HepG2 (cell line): ENCODE data around the gene CDCP2. TPM values are rescaled to one million over a fixed set of nuclear protein-coding genes. Genes with fewer than 3 reads are reported as not detected.

Experiments used
- ATAC-seq: fragments of 200-7000 bp; cut with Tn5 transposase; 3 replicates; pipeline ENCODE4 v1.9.1; 2020; ENCODE audit warnings: mild to moderate bottlenecking, moderate library complexity
- BruUV-seq: library from RNA; stranded (reverse); fragments of 400-500 nt; replicated peaks from 2 replicates; lab custom pipeline; 2021; lab: Mats Ljungman, UMichigan
- CTCF ChIA-PET: fragments of 300-600 bp; formaldehyde crosslinking; extraction: SDS; loops from one replicate; lab custom pipeline; 2021; ENCODE audit warnings: low total read pairs, inconsistent platforms, low intra/inter-chr PET ratio; lab: Yijun Ruan, JAX
- POLR2A ChIA-PET: fragments of 350-600 bp; sonication (Branson Sonifier 250); formaldehyde crosslinking; loops from one replicate; lab custom pipeline; 2020; ENCODE audit warnings: antibody characterized with exemption, inconsistent platforms; lab: Yijun Ruan, JAX
- DNase-seq: peaks from one replicate; pipeline ENCODE4 v3.0.0-alpha.2; 2015; ENCODE audit warnings: low spot score
- FAIRE-seq: peaks from 3 replicates; lab custom pipeline; 2011; peaks lifted over from hg19 to GRCh38; lab: Jason Lieb, UNC
- H2AFZ ChIP-seq: one replicate; pipeline ENCODE4 v1.6.1; 2011; ENCODE audit warnings: low read length, inconsistent platforms
- H3K27ac ChIP-seq: fragments of 300-600 bp; 3 replicates; pipeline ENCODE4 v1.8.0; 2011; ENCODE audit warnings: mixed run types, mild to moderate bottlenecking, mixed read lengths, low read length, inconsistent platforms; ENCODE audit not compliant: insufficient read depth; ENCODE audit errors: extremely low read length
- H3K27me3 ChIP-seq, 2 experiments: fragments of 200-600 bp in 1 of 2; 2 replicates in 1 of 2; 3 replicates in 1 of 2; pipeline versions ENCODE4 v1.6.0 to v1.8.0; 2011; ENCODE audit warnings: low read length in 2 of 2, mild to moderate bottlenecking in 2 of 2, moderate library complexity in 2 of 2, inconsistent platforms in 1 of 2; ENCODE audit not compliant: insufficient read depth in 2 of 2, control insufficient read depth in 1 of 2
- H3K36me3 ChIP-seq, 2 experiments: fragments of 200-600 bp in 1 of 2; replicated peaks in 1 of 2; 2 replicates in 1 of 2; 3 replicates in 1 of 2; pipeline versions ENCODE4 v1.5.1 to v1.8.0; 2011; ENCODE audit warnings: low read length in 2 of 2, inconsistent platforms in 1 of 2; ENCODE audit not compliant: insufficient read depth in 2 of 2, control insufficient read depth in 1 of 2
- H3K4me1 ChIP-seq: 2 replicates; pipeline ENCODE4 v1.5.1; 2012; ENCODE audit warnings: low read length, inconsistent platforms; ENCODE audit not compliant: insufficient read depth
- H3K4me2 ChIP-seq: 2 replicates; pipeline ENCODE4 v1.6.0; 2011; ENCODE audit warnings: low read depth, low read length, inconsistent platforms
- H3K4me3 ChIP-seq, 3 experiments: fragments of 200-600 bp in 1 of 3; sonication (generic), shearing (Covaris generic) in 1 of 3; replicated peaks in 1 of 3; 2 replicates each; pipeline ENCODE4 v1.5.1; 2011 to 2016; ENCODE audit warnings: low read length in 3 of 3, inconsistent platforms in 2 of 3, low read depth in 2 of 3, mild to moderate bottlenecking in 2 of 3, control low read depth in 1 of 3, mixed read lengths in 1 of 3; ENCODE audit not compliant: insufficient read depth in 1 of 3
- H3K79me2 ChIP-seq: one replicate; pipeline ENCODE4 v1.6.1; 2011; ENCODE audit warnings: low read length, inconsistent platforms; ENCODE audit not compliant: insufficient read depth
- H3K9ac ChIP-seq: 2 replicates; pipeline ENCODE4 v1.6.0; 2011; ENCODE audit warnings: mild to moderate bottlenecking, low read depth, low read length, inconsistent platforms; ENCODE audit not compliant: insufficient read depth
- H3K9me3 ChIP-seq: 2 replicates; pipeline ENCODE4 v1.5.1; 2012; ENCODE audit warnings: mild to moderate bottlenecking, low read length
- H4K20me1 ChIP-seq: 2 replicates; pipeline ENCODE4 v1.6.0; 2011; ENCODE audit warnings: inconsistent platforms, mild to moderate bottlenecking, low read length, moderate library complexity; ENCODE audit not compliant: insufficient read depth
- GATAD1 ChIP-seq: IDR thresholded peaks from 2 replicates; pipeline ENCODE4 v1.6.1; 2016; ENCODE audit warnings: missing genetic modification reagents, missing compliant biosample characterization
- JUNB ChIP-seq: sonication (generic); formaldehyde crosslinking; IDR thresholded peaks from 2 replicates; pipeline ENCODE4 v1.8.0; 2022; ENCODE audit warnings: missing genetic modification reagents, mild to moderate bottlenecking, borderline replicate concordance
- MAFF ChIP-seq: IDR thresholded peaks from 2 replicates; pipeline ENCODE4 v1.6.1; 2011; ENCODE audit warnings: low read depth, low read length, improper control_type of control experiment
- MYC ChIP-seq: sonication (generic); formaldehyde crosslinking; IDR thresholded peaks from 2 replicates; pipeline ENCODE4 v1.9.0; 2021; ENCODE audit warnings: missing genetic modification reagents, borderline replicate concordance
- NFIB ChIP-seq: sonication (generic); formaldehyde crosslinking; IDR thresholded peaks from 2 replicates; pipeline ENCODE4 v1.9.0; 2021; ENCODE audit warnings: missing genetic modification reagents, mild to moderate bottlenecking, borderline replicate concordance
- RNF219 ChIP-seq: sonication (generic); formaldehyde crosslinking; IDR thresholded peaks from 2 replicates; pipeline ENCODE4 v1.5.0; 2020; ENCODE audit warnings: mild to moderate bottlenecking, missing genetic modification reagents
- TFDP2 ChIP-seq: sonication (generic); formaldehyde crosslinking; IDR thresholded peaks from 2 replicates; pipeline ENCODE4 v1.4.0; 2020; ENCODE audit warnings: missing genetic modification reagents
- ZNF33A ChIP-seq: sonication (generic); formaldehyde crosslinking; IDR thresholded peaks from 2 replicates; pipeline ENCODE4 v1.5.1; 2020; ENCODE audit warnings: missing genetic modification reagents, mild to moderate bottlenecking, moderate library complexity, borderline replicate concordance
- ZNF549 ChIP-seq: sonication (generic); formaldehyde crosslinking; IDR thresholded peaks from 2 replicates; pipeline ENCODE4 v1.5.0; 2020; ENCODE audit warnings: missing genetic modification reagents
- WGBS: methylation state at CpG from one replicate; pipeline ENCODE4 v1.1.6; 2017; ENCODE audit warnings: low lambda C conversion rate; 5-methylcytosine and 5-hydroxymethylcytosine counted together
- in situ Hi-C: cut with HindIII; loops from 2 replicates; pipeline ENCODE4 v1.10.0; 2017; ENCODE audit warnings: low pct_unique_long_range_greater_than_20kb; ENCODE audit not compliant: extremely low pct_ligation_motif_present
- intact Hi-C: fragments of 100-400 bp; cut with micrococcal nuclease; formaldehyde crosslinking; loops from one replicate; pipeline ENCODE4 v1.10.0; 2022; ENCODE audit not compliant: unreplicated experiment
- polyA plus RNA-seq, 8 experiments: library from polyadenylated mRNA; depleted of rRNA in 3 of 8; stranded (reverse) in 7 of 8; unstranded in 1 of 8; fragments of >200 nt; fragmentation: Illumina TruSeq in 4 of 8; extraction: Trizol in 4 of 8; gene quantifications; 2 replicates each; pipeline versions ENCODE4 v1.2.1 to v1.2.3, GENCODE V29; 2011 to 2016; ENCODE audit warnings: low read depth in 4 of 8, missing spikeins in 1 of 8, mixed read lengths in 1 of 8; ENCODE audit not compliant: insufficient read depth in 1 of 8
- total RNA-seq, 5 experiments: library from RNA; depleted of rRNA; stranded (reverse); fragments of >200 nt; fragmentation: Illumina TruSeq; extraction: Trizol; gene quantifications; 2 replicates each; pipeline ENCODE4 v1.2.3, GENCODE V29; 2016; ENCODE audit warnings: low read depth in 1 of 5
- TF ChIP-seq, protein P1 (sequence below): sonication (generic); formaldehyde crosslinking; IDR thresholded peaks from 2 replicates; pipeline ENCODE4 v1.4.0; 2020; ENCODE audit warnings: missing genetic modification reagents, borderline replicate concordance
- TF ChIP-seq, protein P2 (sequence below): sonication (generic); formaldehyde crosslinking; IDR thresholded peaks from 2 replicates; pipeline ENCODE4 v1.5.1; 2020; ENCODE audit warnings: mild to moderate bottlenecking, missing genetic modification reagents
- TF ChIP-seq, protein P3 (sequence below): sonication (generic); formaldehyde crosslinking; IDR thresholded peaks from 2 replicates; pipeline ENCODE4 v1.9.0; 2022; ENCODE audit warnings: low read depth, missing genetic modification reagents

CDCP2 gene
- total and polyA plus RNA-seq, 2 of the 13 experiments (the other 11 are each of a cell fraction or from before 2014, with no cell fraction given), result not detected

DNA sequence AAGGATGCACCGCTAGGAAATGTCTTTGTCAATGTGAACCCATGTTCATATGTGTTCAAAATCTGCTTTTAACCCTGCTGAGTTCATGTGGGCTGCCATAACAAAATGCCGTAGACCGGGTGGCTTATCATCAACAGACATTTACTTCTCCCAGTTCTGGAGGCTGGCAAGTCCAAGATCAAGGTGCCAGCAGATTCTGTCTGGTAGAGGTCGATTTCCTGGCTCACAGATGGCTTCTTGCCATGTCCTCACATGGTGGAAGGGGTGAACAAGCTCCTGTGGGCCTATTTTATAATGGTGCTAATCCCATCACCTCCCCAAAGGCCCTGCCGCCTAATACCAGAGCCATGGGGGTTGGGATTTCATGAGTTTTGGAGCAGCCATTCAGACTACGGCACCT is 4.6 kb upstream of the CDCP2 start:
- DNase-seq, result no peak
- Histone ChIP-seq H3K27ac (no peak overlapping the region), H3K9me3 (no peaks in the 10 kb centered on the region), H4K20me1 (no peaks in the 10 kb centered on the region), H3K4me2 (no peak overlapping the region), H3K27me3 (no peaks in the 10 kb centered on the region; a peak in 2 of 5 replicates), H3K4me3 (no peak overlapping the region), H2AFZ (no peak overlapping the region), H3K9ac (no peak overlapping the region), H3K4me1 (peaks cover 30% of the 10 kb centered on the region), H3K79me2 (no peaks in the 10 kb centered on the region), H3K36me3 (no peaks in the 10 kb centered on the region)
- POLR2A ChIA-PET, result no interaction called here
- intact Hi-C loops, result no loop called here
- no peak for ATAC-seq
- BruUV-seq, result no TSS peak
- FAIRE-seq, result no peak
- WGBS, result 35% methylated on average over 4 of the region's 6 CpGs
- in situ Hi-C loops, result no loop called here
- CTCF ChIA-PET, result no interaction called here
- TF ChIP-seq TFDP2 (CRISPR knock-in tag), result no peak
- TF ChIP-seq ZNF549 (CRISPR knock-in tag), result no peak
- TF ChIP-seq JUNB, result no peak
- no peak for TF ChIP-seq MAFF
- TF ChIP-seq MYC, result no peak
- TF ChIP-seq RNF219, result no peak
- TF ChIP-seq, protein P1, sequence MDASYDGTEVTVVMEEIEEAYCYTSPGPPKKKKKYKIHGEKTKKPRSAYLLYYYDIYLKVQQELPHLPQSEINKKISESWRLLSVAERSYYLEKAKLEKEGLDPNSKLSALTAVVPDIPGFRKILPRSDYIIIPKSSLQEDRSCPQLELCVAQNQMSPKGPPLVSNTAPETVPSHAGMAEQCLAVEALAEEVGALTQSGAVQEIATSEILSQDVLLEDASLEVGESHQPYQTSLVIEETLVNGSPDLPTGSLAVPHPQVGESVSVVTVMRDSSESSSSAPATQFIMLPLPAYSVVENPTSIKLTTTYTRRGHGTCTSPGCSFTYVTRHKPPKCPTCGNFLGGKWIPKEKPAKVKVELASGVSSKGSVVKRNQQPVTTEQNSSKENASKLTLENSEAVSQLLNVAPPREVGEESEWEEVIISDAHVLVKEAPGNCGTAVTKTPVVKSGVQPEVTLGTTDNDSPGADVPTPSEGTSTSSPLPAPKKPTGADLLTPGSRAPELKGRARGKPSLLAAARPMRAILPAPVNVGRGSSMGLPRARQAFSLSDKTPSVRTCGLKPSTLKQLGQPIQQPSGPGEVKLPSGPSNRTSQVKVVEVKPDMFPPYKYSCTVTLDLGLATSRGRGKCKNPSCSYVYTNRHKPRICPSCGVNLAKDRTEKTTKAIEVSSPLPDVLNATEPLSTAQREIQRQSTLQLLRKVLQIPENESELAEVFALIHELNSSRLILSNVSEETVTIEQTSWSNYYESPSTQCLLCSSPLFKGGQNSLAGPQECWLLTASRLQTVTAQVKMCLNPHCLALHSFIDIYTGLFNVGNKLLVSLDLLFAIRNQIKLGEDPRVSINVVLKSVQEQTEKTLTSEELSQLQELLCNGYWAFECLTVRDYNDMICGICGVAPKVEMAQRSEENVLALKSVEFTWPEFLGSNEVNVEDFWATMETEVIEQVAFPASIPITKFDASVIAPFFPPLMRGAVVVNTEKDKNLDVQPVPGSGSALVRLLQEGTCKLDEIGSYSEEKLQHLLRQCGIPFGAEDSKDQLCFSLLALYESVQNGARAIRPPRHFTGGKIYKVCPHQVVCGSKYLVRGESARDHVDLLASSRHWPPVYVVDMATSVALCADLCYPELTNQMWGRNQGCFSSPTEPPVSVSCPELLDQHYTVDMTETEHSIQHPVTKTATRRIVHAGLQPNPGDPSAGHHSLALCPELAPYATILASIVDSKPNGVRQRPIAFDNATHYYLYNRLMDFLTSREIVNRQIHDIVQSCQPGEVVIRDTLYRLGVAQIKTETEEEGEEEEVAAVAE (CRISPR knock-in tag), result no peak
- TF ChIP-seq ZNF33A (CRISPR knock-in tag), result no peak
- TF ChIP-seq NFIB, result no peak
- TF ChIP-seq, protein P2, sequence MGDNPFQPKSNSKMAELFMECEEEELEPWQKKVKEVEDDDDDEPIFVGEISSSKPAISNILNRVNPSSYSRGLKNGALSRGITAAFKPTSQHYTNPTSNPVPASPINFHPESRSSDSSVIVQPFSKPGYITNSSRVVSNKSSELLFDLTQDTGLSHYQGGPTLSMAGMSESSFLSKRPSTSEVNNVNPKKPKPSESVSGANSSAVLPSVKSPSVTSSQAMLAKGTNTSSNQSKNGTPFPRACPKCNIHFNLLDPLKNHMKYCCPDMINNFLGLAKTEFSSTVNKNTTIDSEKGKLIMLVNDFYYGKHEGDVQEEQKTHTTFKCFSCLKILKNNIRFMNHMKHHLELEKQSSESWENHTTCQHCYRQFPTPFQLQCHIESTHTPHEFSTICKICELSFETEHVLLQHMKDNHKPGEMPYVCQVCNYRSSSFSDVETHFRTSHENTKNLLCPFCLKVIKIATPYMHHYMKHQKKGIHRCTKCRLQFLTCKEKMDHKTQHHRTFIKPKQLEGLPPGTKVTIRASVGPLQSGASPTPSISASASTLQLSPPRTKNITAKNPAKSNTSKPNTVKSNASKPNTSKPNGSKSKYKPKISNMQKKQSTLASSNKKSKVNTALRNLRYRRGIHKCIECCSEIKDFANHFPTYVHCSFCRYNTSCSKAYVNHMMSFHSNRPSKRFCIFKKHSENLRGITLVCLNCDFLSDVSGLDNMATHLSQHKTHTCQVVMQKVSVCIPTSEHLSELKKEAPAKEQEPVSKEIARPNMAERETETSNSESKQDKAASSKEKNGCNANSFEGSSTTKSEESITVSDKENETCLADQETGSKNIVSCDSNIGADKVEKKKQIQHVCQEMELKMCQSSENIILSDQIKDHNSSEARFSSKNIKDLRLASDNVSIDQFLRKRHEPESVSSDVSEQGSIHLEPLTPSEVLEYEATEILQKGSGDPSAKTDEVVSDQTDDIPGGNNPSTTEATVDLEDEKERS (CRISPR knock-in tag), result no peak
- TF ChIP-seq, protein P3, sequence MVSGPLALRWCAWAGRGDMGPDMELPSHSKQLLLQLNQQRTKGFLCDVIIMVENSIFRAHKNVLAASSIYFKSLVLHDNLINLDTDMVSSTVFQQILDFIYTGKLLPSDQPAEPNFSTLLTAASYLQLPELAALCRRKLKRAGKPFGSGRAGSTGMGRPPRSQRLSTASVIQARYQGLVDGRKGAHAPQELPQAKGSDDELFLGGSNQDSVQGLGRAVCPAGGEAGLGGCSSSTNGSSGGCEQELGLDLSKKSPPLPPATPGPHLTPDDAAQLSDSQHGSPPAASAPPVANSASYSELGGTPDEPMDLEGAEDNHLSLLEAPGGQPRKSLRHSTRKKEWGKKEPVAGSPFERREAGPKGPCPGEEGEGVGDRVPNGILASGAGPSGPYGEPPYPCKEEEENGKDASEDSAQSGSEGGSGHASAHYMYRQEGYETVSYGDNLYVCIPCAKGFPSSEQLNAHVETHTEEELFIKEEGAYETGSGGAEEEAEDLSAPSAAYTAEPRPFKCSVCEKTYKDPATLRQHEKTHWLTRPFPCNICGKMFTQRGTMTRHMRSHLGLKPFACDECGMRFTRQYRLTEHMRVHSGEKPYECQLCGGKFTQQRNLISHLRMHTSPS (CRISPR knock-in tag), result no peak
- no peak for TF ChIP-seq GATAD1
